HG02759 (cell line): ENCODE data around the gene CCDC85B.

Experiments used
- ATAC-seq: cut with Tn5 transposase; IDR thresholded peaks from one replicate; pipeline ENCODE4 v1.9.1; 2021; ENCODE audit warnings: mild to moderate bottlenecking, moderate library complexity; ENCODE audit not compliant: unreplicated experiment

The CCDC85B gene

GRCh38 chr11:65903715-65904114, 13.2 kb downstream of the CCDC85B start:
- no peak for ATAC-seq

GRCh38 chr11:65906602-65907001, 16.1 kb downstream of the CCDC85B start:
- ATAC-seq, result no peak

GRCh38 chr11:65907878-65908277, 17.4 kb downstream of the CCDC85B start:
- ATAC-seq, result no peak

- ATAC-seq, result no peak
Observed at GRCh38 chr11:65911682-65912568, 21.5 kb downstream of the CCDC85B start.

- no peak for ATAC-seq
Observed at GRCh38 chr11:65912845-65913244, 22.4 kb downstream of the CCDC85B start.

GRCh38 chr11:65915101-65915820, 24.8 kb downstream of the CCDC85B start:
- no peak for ATAC-seq

GRCh38 chr11:65915821-65916251, 25.4 kb downstream of the CCDC85B start:
- ATAC-seq, result no peak

- ATAC-seq, result no peak
Observed at GRCh38 chr11:65916391-65916790, 25.9 kb downstream of the CCDC85B start.

GRCh38 chr11:65917077-65917433, 26.6 kb downstream of the CCDC85B start:
- ATAC-seq, result no peak

- no peak for ATAC-seq
Observed at GRCh38 chr11:65917434-65918210, 27.1 kb downstream of the CCDC85B start.

GRCh38 chr11:65918211-65919140, 28.0 kb downstream of the CCDC85B start, which contains the start of gene C11orf68:
Gene C11orf68, minus strand, starts transcription at chr11:65919062. Its CDS starts 31 bp downstream, at chr11:65919031.
- ATAC-seq, result peak; percentile 64

GRCh38 chr11:65919141-65919572, 28.7 kb downstream of the CCDC85B start, which contains the start of gene DRAP1:
Gene DRAP1, plus strand, starts transcription at chr11:65919426. Its CDS starts 76 bp downstream, at chr11:65919502.
- ATAC-seq, result peak; percentile 84

GRCh38 chr11:65919573-65920371, 29.3 kb downstream of the CCDC85B start:
- ATAC-seq, result peak; percentile 34

GRCh38 chr11:65920372-65920802, 29.9 kb downstream of the CCDC85B start:
- ATAC-seq, result no peak

- no peak for ATAC-seq
Observed at GRCh38 chr11:65921033-65921555, 30.6 kb downstream of the CCDC85B start.

- ATAC-seq, result no peak
Observed at GRCh38 chr11:65921876-65922275, 31.4 kb downstream of the CCDC85B start.

- ATAC-seq, result no peak
Observed at GRCh38 chr11:65922565-65922964, 32.1 kb downstream of the CCDC85B start.

GRCh38 chr11:65925397-65925796, 34.9 kb downstream of the CCDC85B start:
- no peak for ATAC-seq

GRCh38 chr11:65927904-65928397, 37.5 kb downstream of the CCDC85B start:
- ATAC-seq, result peak; percentile 80
